Keratinocyte (primary cell): ENCODE data around the gene GAGE12D. TPM values are rescaled to one million over a fixed set of nuclear protein-coding genes. Genes with fewer than 3 reads are reported as not detected.
"Not testable (repeated sequence)": the region's sequence is repeated elsewhere in the genome, so short reads cannot be mapped to it uniquely, and the experiment has no call there.

Experiments used
- DNase-seq: peaks from one replicate; pipeline ENCODE4 v3.0.0-alpha.2; 2011; ENCODE audit warnings: low read depth, missing footprints, low spot score
- FAIRE-seq: peaks from 2 replicates; lab custom pipeline; 2011; peaks lifted over from hg19 to GRCh38; lab: Jason Lieb, UNC
- H2AFZ ChIP-seq: 2 replicates; pipeline ENCODE4 v1.6.0; 2012; ENCODE audit warnings: low read length, control low read depth, inconsistent platforms; ENCODE audit not compliant: control insufficient read depth
- H3K27ac ChIP-seq: 2 replicates; pipeline ENCODE4 v1.5.1; 2011; ENCODE audit warnings: low read length; ENCODE audit not compliant: control insufficient read depth, insufficient read depth
- H3K27me3 ChIP-seq: 3 replicates; pipeline ENCODE4 v1.6.0; 2011; ENCODE audit warnings: low read length; ENCODE audit not compliant: control insufficient read depth, insufficient read depth; ENCODE audit errors: extremely low read depth
- H3K36me3 ChIP-seq, 2 experiments: 2 replicates in 1 of 2; 3 replicates in 1 of 2; pipeline ENCODE4 v1.5.1; 2011; ENCODE audit warnings: low read length in 2 of 2, mild to moderate bottlenecking in 1 of 2; ENCODE audit not compliant: control insufficient read depth in 2 of 2, insufficient read depth in 2 of 2; ENCODE audit errors: extremely low read depth in 1 of 2
- H3K4me1 ChIP-seq: 3 replicates; pipeline ENCODE4 v1.5.1; 2011; ENCODE audit warnings: low read length; ENCODE audit not compliant: control insufficient read depth, insufficient read depth; ENCODE audit errors: extremely low read depth
- H3K4me2 ChIP-seq: 3 replicates; pipeline ENCODE4 v1.6.0; 2011; ENCODE audit warnings: low read depth, low read length; ENCODE audit not compliant: control insufficient read depth, insufficient read depth; ENCODE audit errors: extremely low read depth
- H3K4me3 ChIP-seq, 3 experiments: fragments of 200-600 bp in 1 of 3; sonication (generic) in 1 of 3; 2 replicates in 2 of 3; 3 replicates in 1 of 3; pipeline ENCODE4 v1.5.1; 2011 to 2016; ENCODE audit warnings: low read length in 3 of 3, mild to moderate bottlenecking in 3 of 3, control low read depth in 2 of 3, inconsistent platforms in 1 of 3, low read depth in 1 of 3, mixed read lengths in 1 of 3, mixed run types in 1 of 3, moderate library complexity in 1 of 3; ENCODE audit not compliant: control insufficient read depth in 2 of 3, insufficient read depth in 2 of 3; ENCODE audit errors: extremely low read depth in 1 of 3
- H3K79me2 ChIP-seq: 2 replicates; pipeline ENCODE4 v1.6.0; 2012; ENCODE audit warnings: low read length; ENCODE audit not compliant: control insufficient read depth, insufficient read depth
- H3K9ac ChIP-seq: 3 replicates; pipeline ENCODE4 v1.6.0; 2011; ENCODE audit warnings: low read length; ENCODE audit not compliant: control insufficient read depth, insufficient read depth; ENCODE audit errors: extremely low read depth
- H3K9me1 ChIP-seq: 3 replicates; pipeline ENCODE4 v1.6.0; 2011; ENCODE audit warnings: low read length; ENCODE audit not compliant: control insufficient read depth, insufficient read depth; ENCODE audit errors: extremely low read depth
- H3K9me3 ChIP-seq: 2 replicates; pipeline ENCODE4 v1.5.1; 2012; ENCODE audit warnings: low read depth, low read length; ENCODE audit not compliant: control insufficient read depth
- H4K20me1 ChIP-seq: 3 replicates; pipeline ENCODE4 v1.6.0; 2011; ENCODE audit warnings: low read length; ENCODE audit not compliant: control insufficient read depth, insufficient read depth; ENCODE audit errors: extremely low read depth
- dilution Hi-C: fragments of 300-500 bp; cut with MboI; formaldehyde crosslinking; loops from one replicate; pipeline ENCODE4 v1.7.0; 2020; ENCODE audit warnings: low sequenced_read_pairs; ENCODE audit not compliant: extremely low pct_ligation_motif_present
- polyA minus RNA-seq, 3 experiments: library from RNA; depleted of rRNA, polyadenylated mRNA; stranded (reverse); fragments of >200 nt; gene quantifications; 1 replicate in 1 of 3; 2 replicates in 1 of 3; 3 replicates in 1 of 3; pipeline ENCODE4 v1.2.3, GENCODE V29; 2011
- polyA plus RNA-seq, 5 experiments: library from polyadenylated mRNA; depleted of rRNA in 3 of 5; stranded (reverse) in 3 of 5; stranded (forward) in 1 of 5; unstranded in 1 of 5; fragments of >200 nt; gene quantifications; 1 replicate in 1 of 5; 2 replicates in 3 of 5; 3 replicates in 1 of 5; pipeline versions ENCODE4 v1.2.1 to v1.2.3, GENCODE V29; 2011 to 2012; ENCODE audit warnings: missing spikeins in 2 of 5, low read depth in 1 of 5, low replicate concordance in 1 of 5

The GAGE12D gene, protein sequence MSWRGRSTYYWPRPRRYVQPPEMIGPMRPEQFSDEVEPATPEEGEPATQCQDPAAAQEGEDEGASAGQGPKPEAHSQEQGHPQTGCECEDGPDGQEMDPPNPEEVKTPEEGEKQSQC
- not detected in 3 replicates for polyA plus RNA-seq
- not detected for polyA plus RNA-seq (2011; ENCODE audit: low read depth)
- not detected in 2 replicates for polyA plus RNA-seq (2011; cell fraction: cytosol; rRNA removed)
- polyA plus RNA-seq (2011; cell fraction: nucleus; rRNA removed): not detected in 2 replicates
- polyA plus RNA-seq (2012; ENCODE audit: low replicate concordance): not detected in 2 replicates
- polyA minus RNA-seq: not detected in 3 replicates
- not detected for polyA minus RNA-seq (2011; cell fraction: cytosol; rRNA and poly(A)+ RNA removed)
- not detected in 2 replicates for polyA minus RNA-seq (2011; cell fraction: nucleus; rRNA and poly(A)+ RNA removed)

DNA sequence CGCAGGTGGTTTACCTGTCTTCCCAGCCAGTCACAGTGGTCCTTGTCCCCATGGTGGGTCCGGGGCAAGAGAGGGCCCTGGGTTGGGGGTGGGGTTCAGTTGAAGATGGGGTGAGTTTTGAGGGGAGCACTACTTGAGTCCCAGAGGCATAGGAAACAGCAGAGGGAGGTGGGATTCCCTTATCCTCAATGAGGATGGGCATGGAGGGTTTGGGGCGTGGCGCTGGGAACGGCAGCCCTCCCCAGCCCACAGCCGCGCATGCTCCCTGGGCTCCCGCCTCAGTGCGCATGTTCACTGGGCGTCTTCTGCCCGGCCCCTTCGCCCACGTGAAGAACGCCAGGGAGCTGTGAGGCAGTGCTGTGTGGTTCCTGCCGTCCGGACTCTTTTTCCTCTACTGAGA lies at the start of gene GAGE12D:
GAGE12D (plus strand) TSS at position 301 of the 400 bp plus-strand sequence. CDS start 1,155 bp downstream, outside the sequence.
- FAIRE-seq, H3K27ac ChIP-seq, H3K4me2 ChIP-seq, H3K9me1 ChIP-seq, H3K4me3 ChIP-seq, H3K27me3 ChIP-seq, H3K4me1 ChIP-seq, DNase-seq, H3K79me2 ChIP-seq, dilution Hi-C loops, H3K9ac ChIP-seq, H4K20me1 ChIP-seq, H3K9me3 ChIP-seq, H3K36me3 ChIP-seq, H2AFZ ChIP-seq: not testable (repeated sequence)

DNA sequence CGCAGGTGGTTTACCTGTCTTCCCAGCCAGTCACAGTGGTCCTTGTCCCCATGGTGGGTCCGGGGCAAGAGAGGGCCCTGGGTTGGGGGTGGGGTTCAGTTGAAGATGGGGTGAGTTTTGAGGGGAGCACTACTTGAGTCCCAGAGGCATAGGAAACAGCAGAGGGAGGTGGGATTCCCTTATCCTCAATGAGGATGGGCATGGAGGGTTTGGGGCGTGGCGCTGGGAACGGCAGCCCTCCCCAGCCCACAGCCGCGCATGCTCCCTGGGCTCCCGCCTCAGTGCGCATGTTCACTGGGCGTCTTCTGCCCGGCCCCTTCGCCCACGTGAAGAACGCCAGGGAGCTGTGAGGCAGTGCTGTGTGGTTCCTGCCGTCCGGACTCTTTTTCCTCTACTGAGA lies 9.7 kb upstream of the GAGE12D start, which contains the start of gene GAGE12C:
GAGE12C (plus strand) TSS at position 301 of the 400 bp plus-strand sequence. CDS start 1,155 bp downstream, outside the sequence.
- H3K4me3 ChIP-seq, H3K9ac ChIP-seq, H3K79me2 ChIP-seq, H3K36me3 ChIP-seq, H3K27me3 ChIP-seq, H3K9me1 ChIP-seq, H2AFZ ChIP-seq, DNase-seq, FAIRE-seq, H3K4me2 ChIP-seq, dilution Hi-C loops, H4K20me1 ChIP-seq, H3K4me1 ChIP-seq, H3K27ac ChIP-seq, H3K9me3 ChIP-seq: not testable (repeated sequence)

DNA sequence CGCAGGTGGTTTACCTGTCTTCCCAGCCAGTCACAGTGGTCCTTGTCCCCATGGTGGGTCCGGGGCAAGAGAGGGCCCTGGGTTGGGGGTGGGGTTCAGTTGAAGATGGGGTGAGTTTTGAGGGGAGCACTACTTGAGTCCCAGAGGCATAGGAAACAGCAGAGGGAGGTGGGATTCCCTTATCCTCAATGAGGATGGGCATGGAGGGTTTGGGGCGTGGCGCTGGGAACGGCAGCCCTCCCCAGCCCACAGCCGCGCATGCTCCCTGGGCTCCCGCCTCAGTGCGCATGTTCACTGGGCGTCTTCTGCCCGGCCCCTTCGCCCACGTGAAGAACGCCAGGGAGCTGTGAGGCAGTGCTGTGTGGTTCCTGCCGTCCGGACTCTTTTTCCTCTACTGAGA lies 9.5 kb downstream of the GAGE12D start, which contains the start of gene GAGE12E:
GAGE12E (plus strand) TSS at position 301 of the 400 bp plus-strand sequence. CDS start 1,155 bp downstream, outside the sequence.
- dilution Hi-C loops, H3K4me3 ChIP-seq, H2AFZ ChIP-seq, H3K9me1 ChIP-seq, H3K4me2 ChIP-seq, H3K9me3 ChIP-seq, H3K27ac ChIP-seq, H3K36me3 ChIP-seq, H3K4me1 ChIP-seq, H4K20me1 ChIP-seq, FAIRE-seq, DNase-seq, H3K79me2 ChIP-seq, H3K27me3 ChIP-seq, H3K9ac ChIP-seq: not testable (repeated sequence)

DNA sequence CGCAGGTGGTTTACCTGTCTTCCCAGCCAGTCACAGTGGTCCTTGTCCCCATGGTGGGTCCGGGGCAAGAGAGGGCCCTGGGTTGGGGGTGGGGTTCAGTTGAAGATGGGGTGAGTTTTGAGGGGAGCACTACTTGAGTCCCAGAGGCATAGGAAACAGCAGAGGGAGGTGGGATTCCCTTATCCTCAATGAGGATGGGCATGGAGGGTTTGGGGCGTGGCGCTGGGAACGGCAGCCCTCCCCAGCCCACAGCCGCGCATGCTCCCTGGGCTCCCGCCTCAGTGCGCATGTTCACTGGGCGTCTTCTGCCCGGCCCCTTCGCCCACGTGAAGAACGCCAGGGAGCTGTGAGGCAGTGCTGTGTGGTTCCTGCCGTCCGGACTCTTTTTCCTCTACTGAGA lies 19.0 kb downstream of the GAGE12D start, which contains the start of gene GAGE12F:
GAGE12F (plus strand) TSS at position 301 of the 400 bp plus-strand sequence. CDS start 1,155 bp downstream, outside the sequence.
- H4K20me1 ChIP-seq, H3K27ac ChIP-seq, FAIRE-seq, H3K4me1 ChIP-seq, DNase-seq, H3K36me3 ChIP-seq, H3K4me3 ChIP-seq, dilution Hi-C loops, H3K79me2 ChIP-seq, H3K27me3 ChIP-seq, H3K9me3 ChIP-seq, H2AFZ ChIP-seq, H3K9me1 ChIP-seq, H3K4me2 ChIP-seq, H3K9ac ChIP-seq: not testable (repeated sequence)

DNA sequence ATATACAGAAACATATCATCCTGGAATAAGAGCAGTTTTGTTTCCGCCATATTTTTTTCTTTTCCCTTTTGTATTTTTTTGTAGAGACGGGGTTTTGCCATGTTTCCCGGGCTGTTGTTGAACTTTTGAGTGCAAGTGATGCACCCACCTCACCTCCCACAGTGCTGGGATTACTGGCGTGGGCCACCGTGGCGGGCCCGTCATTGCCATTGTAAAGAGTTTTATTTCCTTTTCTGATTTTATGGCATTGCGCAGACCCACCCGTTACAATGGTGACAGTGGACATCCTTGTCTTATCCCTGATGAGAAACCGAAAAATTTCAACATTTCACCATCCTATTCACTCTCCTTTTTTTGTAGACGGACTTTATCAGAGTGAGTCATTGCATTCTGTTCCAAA lies 27.2 kb downstream of the GAGE12D start:
- H3K36me3 ChIP-seq, H4K20me1 ChIP-seq, H3K27ac ChIP-seq, H3K4me1 ChIP-seq, dilution Hi-C loops, H3K9ac ChIP-seq, H3K4me2 ChIP-seq, H3K9me3 ChIP-seq, H3K4me3 ChIP-seq, H2AFZ ChIP-seq, H3K27me3 ChIP-seq, H3K79me2 ChIP-seq, FAIRE-seq, H3K9me1 ChIP-seq, DNase-seq: not testable (repeated sequence)
